Esophagus muscularis mucosa (tissue), 4 donors: Measurements from ENCODE around the gene GUCY2C. TPM values are rescaled to one million over a fixed set of nuclear protein-coding genes. Genes with fewer than 3 reads are reported as not detected.
"Not testable (repeated sequence)": the region's sequence is repeated elsewhere in the genome, so short reads cannot be mapped to it uniquely, and the experiment has no call there.

Experiments used
- DNase-seq: peaks from one replicate; pipeline ENCODE4 v3.0.0-alpha.2; 2017; ENCODE audit errors: extremely low spot score
- H3K27ac ChIP-seq, 4 donors: fragments of 200-600 bp; sonication (generic); replicated peaks in 1 of 4; 1 replicate in 3 of 4; 2 replicates in 1 of 4; pipeline ENCODE4 v1.5.1; 2016 to 2019; ENCODE audit warnings: mild to moderate bottlenecking in 1 of 4
- H3K27me3 ChIP-seq, 4 donors: fragments of 200-600 bp; sonication (generic); one replicate each; pipeline versions ENCODE4 v1.5.1 to v1.6.0; 2016 to 2019
- H3K36me3 ChIP-seq, 4 donors: fragments of 200-600 bp; sonication (generic); one replicate each; pipeline ENCODE4 v1.5.1; 2016 to 2019
- H3K4me1 ChIP-seq, 4 donors: fragments of 200-600 bp; sonication (generic); one replicate each; pipeline ENCODE4 v1.5.1; 2016 to 2019
- H3K4me3 ChIP-seq, 4 donors: fragments of 200-600 bp; sonication (generic); 1 replicate in 2 of 4; 2 replicates in 2 of 4; pipeline ENCODE4 v1.5.1; 2016 to 2019; ENCODE audit warnings: mild to moderate bottlenecking in 4 of 4, moderate library complexity in 1 of 4
- H3K9me3 ChIP-seq, 4 donors: fragments of 200-600 bp; sonication (generic); 1 replicate in 3 of 4; 2 replicates in 1 of 4; pipeline ENCODE4 v1.5.1; 2016 to 2019
- EP300 ChIP-seq: sonication (generic); formaldehyde crosslinking; IDR thresholded peaks from one replicate; pipeline ENCODE4 v1.6.1; 2017; ENCODE audit warnings: antibody characterized with exemption
- POLR2A ChIP-seq: fragments of 450-650 bp; IDR thresholded peaks from one replicate; pipeline ENCODE4 v1.6.1; 2017; ENCODE audit warnings: antibody characterized with exemption, moderate library complexity, mild to moderate bottlenecking, low read depth
- POLR2AphosphoS5 ChIP-seq, 2 donors: sonication (generic); formaldehyde crosslinking; IDR thresholded peaks; one replicate each; pipeline ENCODE4 v1.6.1; 2017; ENCODE audit warnings: antibody characterized with exemption in 2 of 2
- WGBS: methylation state at CpG from one replicate; pipeline ENCODE4 v1.1.5; 2018; 5-methylcytosine and 5-hydroxymethylcytosine counted together
- intact Hi-C: fragments of 100-400 bp; cut with DNase I; formaldehyde crosslinking; loops from one replicate; pipeline ENCODE4 v1.15.1; 2023
- total RNA-seq, 4 donors: library from RNA; depleted of rRNA; stranded (reverse); fragments of >200 nt; gene quantifications; one replicate each; pipeline versions ENCODE4 v1.1.0 to v1.2.1, GENCODE V29; 2016
- TF ChIP-seq, protein P1 (sequence below), 3 experiments: fragments of 200-600 bp in 2 of 3; fragments of 450-650 bp in 1 of 3; sonication (generic) in 2 of 3; IDR thresholded peaks; one replicate each; pipeline ENCODE4 v1.5.1; 2017 to 2019; ENCODE audit warnings: antibody characterized with exemption in 3 of 3, mild to moderate bottlenecking in 2 of 3, moderate library complexity in 1 of 3

The GUCY2C gene
- total RNA-seq = not detected

- Histone ChIP-seq H3K4me1 (peaks cover 0 to 5% (median 2%) of the 10 kb centered on the region in 4 donors), H3K36me3 (no peaks in the 10 kb centered on the region), H3K9me3 (no peaks in the 10 kb centered on the region), H3K27me3 (no peaks in the 10 kb centered on the region), H3K4me3 (no peak within 1 kb of the TSS), H3K27ac (no peak within 1 kb of the TSS)
- no peak for DNase-seq
- WGBS = 79% methylated on average over 8 of the region's 8 CpGs
- TF ChIP-seq POLR2A (no peak), EP300 (no peak), POLR2AphosphoS5 (IDR thresholded peaks at IDR 0.05) (no peak)
- TF ChIP-seq, protein P1, sequence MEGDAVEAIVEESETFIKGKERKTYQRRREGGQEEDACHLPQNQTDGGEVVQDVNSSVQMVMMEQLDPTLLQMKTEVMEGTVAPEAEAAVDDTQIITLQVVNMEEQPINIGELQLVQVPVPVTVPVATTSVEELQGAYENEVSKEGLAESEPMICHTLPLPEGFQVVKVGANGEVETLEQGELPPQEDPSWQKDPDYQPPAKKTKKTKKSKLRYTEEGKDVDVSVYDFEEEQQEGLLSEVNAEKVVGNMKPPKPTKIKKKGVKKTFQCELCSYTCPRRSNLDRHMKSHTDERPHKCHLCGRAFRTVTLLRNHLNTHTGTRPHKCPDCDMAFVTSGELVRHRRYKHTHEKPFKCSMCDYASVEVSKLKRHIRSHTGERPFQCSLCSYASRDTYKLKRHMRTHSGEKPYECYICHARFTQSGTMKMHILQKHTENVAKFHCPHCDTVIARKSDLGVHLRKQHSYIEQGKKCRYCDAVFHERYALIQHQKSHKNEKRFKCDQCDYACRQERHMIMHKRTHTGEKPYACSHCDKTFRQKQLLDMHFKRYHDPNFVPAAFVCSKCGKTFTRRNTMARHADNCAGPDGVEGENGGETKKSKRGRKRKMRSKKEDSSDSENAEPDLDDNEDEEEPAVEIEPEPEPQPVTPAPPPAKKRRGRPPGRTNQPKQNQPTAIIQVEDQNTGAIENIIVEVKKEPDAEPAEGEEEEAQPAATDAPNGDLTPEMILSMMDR (IDR thresholded peaks at IDR 0.05) = no peak
- intact Hi-C loops = no loop called here
These were observed at the start of gene GUCY2C for GRCh38 chr12:14696265-14696741. TSS of gene GUCY2C (minus strand) at chr12:14696599. CDS start at chr12:14696448, 151 bp downstream.

DNA sequence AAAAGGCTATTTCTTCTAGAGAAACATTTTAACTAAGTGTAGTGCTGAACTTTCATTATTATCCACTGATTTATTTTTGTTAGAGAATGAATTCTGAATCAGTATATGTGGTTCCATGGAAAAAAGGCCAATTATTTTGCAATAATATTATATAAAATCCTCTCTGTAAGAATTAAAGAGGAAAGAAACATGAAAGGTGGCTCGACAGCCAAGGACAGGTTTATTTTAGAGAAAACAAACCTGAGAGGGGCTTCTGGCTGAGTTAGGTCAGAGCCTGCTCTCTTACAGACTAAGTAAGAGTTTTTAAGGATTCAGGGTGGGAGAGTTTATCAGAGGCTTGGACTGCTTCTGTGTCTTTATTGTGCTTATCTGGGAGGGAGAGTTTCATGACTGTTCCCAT lies 46.7 kb upstream of the GUCY2C start:
- Histone ChIP-seq H3K36me3 (no peaks in the 10 kb centered on the region), H3K27me3 (no peaks in the 10 kb centered on the region), H3K9me3 (peaks cover 0 to 10% (median 0%) of the 10 kb centered on the region in 4 donors), H3K4me3 (no peak overlapping the region), H3K27ac (no peak overlapping the region), H3K4me1 (no peaks in the 10 kb centered on the region)
- 97% methylated on average over 1 of the region's 1 CpG for WGBS
- intact Hi-C loops = no loop called here
- DNase-seq = no peak
- TF ChIP-seq EP300 = no peak

DNA sequence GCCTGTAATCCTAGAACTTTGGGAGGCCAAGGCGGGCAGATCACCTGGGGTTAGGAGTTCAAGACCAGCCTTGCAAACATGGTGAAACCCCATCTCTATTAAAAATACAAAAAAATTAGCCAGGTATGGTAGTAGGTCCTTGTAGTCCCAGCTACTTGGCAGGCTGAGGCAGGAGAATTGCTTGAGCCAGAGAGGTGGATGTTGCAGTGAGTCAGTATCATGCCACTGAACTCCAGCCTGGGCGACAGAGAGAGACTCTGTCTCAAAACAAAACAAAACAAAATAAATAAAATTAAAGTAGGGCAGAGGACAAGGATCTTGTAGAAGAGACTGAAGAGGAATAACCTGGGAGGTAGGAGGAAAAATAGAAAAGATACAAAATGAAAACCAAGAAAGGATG lies 45.5 kb upstream of the GUCY2C start:
- 95% methylated on average over 2 of the region's 2 CpGs for WGBS
- H3K27ac ChIP-seq = no peak overlapping the region
- no peaks in the 10 kb centered on the region for H3K4me1 ChIP-seq
- TF ChIP-seq, protein P1 (IDR thresholded peaks at IDR 0.05) = no peak
- TF ChIP-seq POLR2AphosphoS5 (IDR thresholded peaks at IDR 0.05) = no peak
- H3K27me3 ChIP-seq = no peaks in the 10 kb centered on the region
- H3K36me3 ChIP-seq = no peaks in the 10 kb centered on the region
- no peak for DNase-seq
- peaks cover 0 to 10% (median 0%) of the 10 kb centered on the region in 4 donors for H3K9me3 ChIP-seq
- intact Hi-C loops = no loop called here
- no peak overlapping the region for H3K4me3 ChIP-seq

DNA sequence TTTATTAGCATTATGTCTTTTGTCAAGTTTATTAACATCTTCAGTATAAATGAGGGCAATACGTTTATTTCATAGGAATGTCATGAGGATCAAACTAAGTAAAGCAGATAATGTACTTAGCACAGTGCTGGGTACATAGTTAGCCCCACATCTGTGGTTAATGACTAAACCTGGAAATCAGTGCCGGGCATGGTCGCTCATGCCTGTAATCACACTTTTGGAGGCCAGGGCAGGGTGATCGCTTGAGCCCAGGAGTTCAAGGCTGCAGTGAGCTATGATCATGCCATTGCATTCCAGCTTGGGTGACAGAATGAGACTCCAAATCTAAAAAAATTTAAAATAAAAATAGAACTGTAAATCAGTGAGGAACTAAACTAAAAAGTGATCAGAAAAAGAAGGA lies 44.8 kb upstream of the GUCY2C start:
- H3K4me1 ChIP-seq = no peaks in the 10 kb centered on the region
- DNase-seq = no peak
- no peak overlapping the region for H3K27ac ChIP-seq
- peaks cover 0 to 10% (median 0%) of the 10 kb centered on the region in 4 donors for H3K9me3 ChIP-seq
- TF ChIP-seq POLR2A (no peak), POLR2AphosphoS5 (IDR thresholded peaks at IDR 0.05) (no peak), EP300 (no peak)
- TF ChIP-seq, protein P1 (IDR thresholded peaks at IDR 0.05) = no peak
- intact Hi-C loops = no loop called here
- H3K36me3 ChIP-seq = no peaks in the 10 kb centered on the region
- 90% methylated on average over 4 of the region's 4 CpGs for WGBS
- no peak overlapping the region for H3K4me3 ChIP-seq
- no peaks in the 10 kb centered on the region for H3K27me3 ChIP-seq

DNA sequence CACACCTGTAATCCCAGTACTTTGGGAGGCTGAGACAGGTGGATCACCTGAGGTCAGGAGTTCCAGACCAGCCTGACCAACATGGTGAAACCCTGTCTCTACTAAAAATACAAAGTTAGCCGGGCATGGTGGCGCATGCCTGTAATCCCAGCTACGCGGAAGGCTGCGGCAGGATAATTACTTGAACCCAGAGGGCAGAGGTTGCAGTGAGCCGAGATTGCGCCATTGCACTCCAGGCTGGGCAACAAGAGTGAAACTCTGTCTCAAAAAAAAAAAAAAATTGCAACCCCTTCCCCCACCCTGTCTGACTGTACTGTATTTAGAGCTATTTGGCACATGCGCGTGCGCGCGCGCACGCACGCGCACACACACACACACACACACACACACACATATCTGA lies 40.0 kb upstream of the GUCY2C start:
- DNase-seq, H3K9me3 ChIP-seq, H3K36me3 ChIP-seq, H3K27me3 ChIP-seq, H3K27ac ChIP-seq, H3K4me3 ChIP-seq, intact Hi-C loops, H3K4me1 ChIP-seq: not testable (repeated sequence)
- 91% methylated on average over 16 of the region's 16 CpGs for WGBS

DNA sequence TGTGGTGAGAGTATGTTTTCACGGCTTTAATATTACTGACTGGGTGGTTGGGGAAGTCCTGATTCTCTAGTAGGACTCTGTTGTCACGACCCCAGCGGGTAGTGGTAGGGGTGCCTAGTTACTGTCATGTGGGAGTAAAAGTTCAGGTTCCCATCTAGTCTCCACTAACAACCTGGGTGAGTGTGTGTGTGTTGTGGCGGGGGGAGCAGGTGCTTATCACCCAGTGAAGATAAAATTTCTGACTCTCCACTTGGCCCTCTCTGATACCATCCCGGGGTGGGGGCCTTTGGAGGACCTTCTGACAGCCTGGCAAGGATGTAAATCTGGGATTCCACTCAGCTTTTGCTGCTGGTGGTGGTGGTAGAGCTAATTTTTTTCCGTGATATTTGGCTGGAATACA lies 35.4 kb upstream of the GUCY2C start:
- no peak for TF ChIP-seq EP300
- intact Hi-C loops = no loop called here
- H3K27ac ChIP-seq = no peak overlapping the region
- no peak overlapping the region for H3K4me3 ChIP-seq
- H3K9me3 ChIP-seq = peaks cover 0 to 15% (median 4%) of the 10 kb centered on the region in 4 donors
- DNase-seq = no peak
- H3K27me3 ChIP-seq = no peaks in the 10 kb centered on the region
- no peaks in the 10 kb centered on the region for H3K4me1 ChIP-seq
- no peaks in the 10 kb centered on the region for H3K36me3 ChIP-seq
- 82% methylated on average over 6 of the region's 6 CpGs for WGBS
